T-helper 17 cell (primary cell): Measurements from ENCODE around the gene LSAMP. TPM values are rescaled to one million over a fixed set of nuclear protein-coding genes. Genes with fewer than 3 reads are reported as not detected.

Experiments
- ATAC-seq: fragments of 150-1000 bp; cut with Tn5 transposase; 2 replicates; pipeline ENCODE4 v1.10.0; 2021; ENCODE audit warnings: mild to moderate bottlenecking, moderate library complexity
- DNase-seq, 3 donors: peaks; one replicate each; pipeline versions ENCODE4 v3.0.0 to v3.0.0-alpha.2; 2020 to 2021
- H3K9me3 ChIP-seq: one replicate; pipeline ENCODE4 v1.7.0; 2013; ENCODE audit warnings: low read length, mild to moderate bottlenecking; ENCODE audit not compliant: control insufficient read depth, poor library complexity, severe bottlenecking
- H3K27ac Mint-ChIP-seq: one replicate; pipeline ENCODE4 v1.8.0; 2022; ENCODE audit warnings: mild to moderate bottlenecking, moderate library complexity, mixed read lengths
- H3K27me3 Mint-ChIP-seq: one replicate; pipeline ENCODE4 v1.8.0; 2022; ENCODE audit warnings: mixed read lengths
- H3K36me3 Mint-ChIP-seq: one replicate; pipeline ENCODE4 v1.8.0; 2022; ENCODE audit warnings: low read depth, mixed read lengths
- H3K4me1 Mint-ChIP-seq: one replicate; pipeline ENCODE4 v1.8.0; 2022; ENCODE audit warnings: mild to moderate bottlenecking, mixed read lengths
- H3K4me3 Mint-ChIP-seq: one replicate; pipeline ENCODE4 v1.8.0; 2022; ENCODE audit warnings: mild to moderate bottlenecking, moderate library complexity, mixed read lengths
- total RNA-seq, 4 donors: library from RNA in 2 of 4; stranded (reverse) in 2 of 4; gene quantifications; one replicate each; pipeline ENCODE4 v1.2.3 and lab custom pipeline; 2022 to 2026

Gene LSAMP
- total RNA-seq, 2 donors from 2014 or later = not detected

DNA sequence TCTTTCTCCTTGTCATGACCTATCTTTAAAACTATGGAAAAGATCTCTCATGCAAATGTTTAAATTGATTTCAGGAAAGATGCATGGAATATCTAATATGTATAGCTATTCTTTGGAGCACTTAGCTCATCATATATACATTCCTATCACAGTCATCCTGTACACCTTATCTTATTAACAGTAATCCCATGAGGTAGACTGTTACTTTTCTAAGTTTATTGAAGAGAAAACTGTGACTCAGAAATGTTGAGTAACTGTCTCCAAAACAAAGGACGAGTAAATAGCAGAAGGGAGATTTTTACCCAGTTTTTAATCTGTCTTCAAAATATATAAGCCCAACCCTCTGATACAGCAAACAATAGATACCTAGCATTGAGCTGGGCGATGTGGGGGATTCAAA, 513.7 kb downstream of the LSAMP start:
- H3K27ac Mint-ChIP-seq = no peak overlapping the region
- peaks cover 16% of the 10 kb centered on the region for H3K27me3 Mint-ChIP-seq
- no peak for DNase-seq
- H3K4me1 Mint-ChIP-seq = no peaks in the 10 kb centered on the region
- H3K36me3 Mint-ChIP-seq = no peaks in the 10 kb centered on the region
- ATAC-seq = no peak
- H3K4me3 Mint-ChIP-seq = no peak overlapping the region
- H3K9me3 ChIP-seq = no peaks in the 10 kb centered on the region

DNA sequence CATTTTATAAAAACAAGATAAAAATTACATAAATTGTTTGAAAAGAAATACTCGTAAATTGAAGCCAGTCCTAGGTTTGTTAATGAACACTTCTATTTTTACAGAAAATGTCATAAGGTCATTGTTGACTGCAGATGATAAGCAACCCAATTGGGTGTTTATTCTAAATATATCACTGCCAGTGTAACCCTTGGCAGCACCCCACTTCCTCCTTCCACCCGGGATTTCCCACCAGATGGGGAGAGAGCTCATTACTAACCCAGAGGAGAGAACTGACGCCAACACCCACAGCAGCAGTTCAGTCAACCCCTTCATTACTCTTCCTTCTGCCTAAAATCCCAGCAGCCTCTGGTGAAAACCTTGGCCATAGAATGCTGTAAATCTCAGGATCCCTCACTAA, 514.4 kb downstream of the LSAMP start:
- Mint-ChIP-seq H3K27ac (no peak overlapping the region), H3K4me3 (no peak overlapping the region), H3K27me3 (peaks cover 16% of the 10 kb centered on the region), H3K36me3 (no peaks in the 10 kb centered on the region), H3K4me1 (no peaks in the 10 kb centered on the region)
- no peaks in the 10 kb centered on the region for H3K9me3 ChIP-seq
- DNase-seq = no peak
- no peak for ATAC-seq

GRCh38 chr3:115930168-115930567, 515.1 kb downstream of the LSAMP start:
- Mint-ChIP-seq H3K27ac (no peak overlapping the region), H3K4me3 (no peak overlapping the region), H3K27me3 (peaks cover 16% of the 10 kb centered on the region), H3K36me3 (no peaks in the 10 kb centered on the region), H3K4me1 (no peaks in the 10 kb centered on the region)
- DNase-seq (no peak), ATAC-seq (no peak)
- no peaks in the 10 kb centered on the region for H3K9me3 ChIP-seq

GRCh38 chr3:115928376-115928775, 516.9 kb downstream of the LSAMP start:
- no peaks in the 10 kb centered on the region for H3K4me1 Mint-ChIP-seq
- no peaks in the 10 kb centered on the region for H3K9me3 ChIP-seq
- no peak overlapping the region for H3K27ac Mint-ChIP-seq
- no peak overlapping the region for H3K4me3 Mint-ChIP-seq
- H3K27me3 Mint-ChIP-seq = peaks cover 10% of the 10 kb centered on the region
- ATAC-seq (no peak), DNase-seq (no peak)
- H3K36me3 Mint-ChIP-seq = no peaks in the 10 kb centered on the region

GRCh38 chr3:115927197-115927596, 518.1 kb downstream of the LSAMP start:
- no peaks in the 10 kb centered on the region for H3K36me3 Mint-ChIP-seq
- DNase-seq (no peak), ATAC-seq (no peak)
- H3K4me3 Mint-ChIP-seq = no peak overlapping the region
- peaks cover 10% of the 10 kb centered on the region for H3K27me3 Mint-ChIP-seq
- no peaks in the 10 kb centered on the region for H3K9me3 ChIP-seq
- no peaks in the 10 kb centered on the region for H3K4me1 Mint-ChIP-seq
- no peak overlapping the region for H3K27ac Mint-ChIP-seq

GRCh38 chr3:115922681-115923347, 522.5 kb downstream of the LSAMP start:
- no peak overlapping the region for H3K27ac Mint-ChIP-seq
- H3K27me3 Mint-ChIP-seq = peaks cover 5% of the 10 kb centered on the region
- no peak overlapping the region for H3K4me3 Mint-ChIP-seq
- DNase-seq (no peak), ATAC-seq (no peak)
- no peaks in the 10 kb centered on the region for H3K9me3 ChIP-seq
- H3K36me3 Mint-ChIP-seq = no peaks in the 10 kb centered on the region
- no peaks in the 10 kb centered on the region for H3K4me1 Mint-ChIP-seq

- H3K27me3 Mint-ChIP-seq = no peaks in the 10 kb centered on the region
These were observed 523.6 kb downstream of the LSAMP start for GRCh38 chr3:115921711-115922110.

DNA sequence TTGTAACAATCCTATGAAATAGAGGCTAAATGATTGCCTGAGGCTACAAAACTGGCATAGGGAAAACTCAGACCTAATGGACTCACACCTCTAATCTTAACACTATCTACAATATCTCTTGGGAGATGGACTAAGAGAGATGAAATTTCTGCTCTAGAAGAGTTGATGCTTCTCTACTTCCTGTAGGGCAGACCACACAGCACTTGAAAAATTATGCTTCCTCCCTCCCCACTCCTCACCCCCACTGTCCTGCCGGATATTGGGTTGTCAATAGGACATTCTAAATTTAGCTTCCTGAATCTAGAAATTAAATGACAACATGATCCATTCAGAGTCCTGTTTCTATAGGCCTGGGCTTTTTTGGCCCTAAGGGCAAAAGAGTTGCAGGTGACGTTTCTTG, 526.4 kb downstream of the LSAMP start:
- ATAC-seq (no peak), DNase-seq (no peak)
- Mint-ChIP-seq H3K27me3 (no peaks in the 10 kb centered on the region), H3K4me3 (no peak overlapping the region), H3K27ac (no peak overlapping the region), H3K36me3 (no peaks in the 10 kb centered on the region), H3K4me1 (no peaks in the 10 kb centered on the region)
- H3K9me3 ChIP-seq = no peaks in the 10 kb centered on the region

More at GRCh38 chr3:115921711-115922110, 523.6 kb downstream of the LSAMP start:
- no peak overlapping the region for H3K4me3 Mint-ChIP-seq
- DNase-seq = no peak
- H3K9me3 ChIP-seq = no peaks in the 10 kb centered on the region
- no peak for ATAC-seq
- H3K36me3 Mint-ChIP-seq = no peaks in the 10 kb centered on the region
- H3K27ac Mint-ChIP-seq = no peak overlapping the region
- no peaks in the 10 kb centered on the region for H3K4me1 Mint-ChIP-seq

- H3K9me3 ChIP-seq = no peaks in the 10 kb centered on the region
- DNase-seq = no peak
- Mint-ChIP-seq H3K36me3 (no peaks in the 10 kb centered on the region), H3K27ac (no peak overlapping the region), H3K4me3 (no peak overlapping the region), H3K27me3 (peaks cover 4% of the 10 kb centered on the region), H3K4me1 (no peaks in the 10 kb centered on the region)
- ATAC-seq = no peak
These were observed 528.4 kb downstream of the LSAMP start for GRCh38 chr3:115916866-115917265.

- peaks cover 8% of the 10 kb centered on the region for H3K27me3 Mint-ChIP-seq
- DNase-seq (no peak), ATAC-seq (no peak)
- H3K36me3 Mint-ChIP-seq = no peaks in the 10 kb centered on the region
- no peaks in the 10 kb centered on the region for H3K9me3 ChIP-seq
- H3K27ac Mint-ChIP-seq = no peak overlapping the region
- no peaks in the 10 kb centered on the region for H3K4me1 Mint-ChIP-seq
- H3K4me3 Mint-ChIP-seq = no peak overlapping the region
These were observed 530.2 kb downstream of the LSAMP start for GRCh38 chr3:115915061-115915460.

GRCh38 chr3:115913069-115913686, 532.1 kb downstream of the LSAMP start:
- H3K9me3 ChIP-seq = no peaks in the 10 kb centered on the region
- no peak for DNase-seq
- no peak for ATAC-seq
- no peaks in the 10 kb centered on the region for H3K36me3 Mint-ChIP-seq
- H3K4me3 Mint-ChIP-seq = no peak overlapping the region
- peaks cover 12% of the 10 kb centered on the region for H3K27me3 Mint-ChIP-seq
- H3K27ac Mint-ChIP-seq = no peak overlapping the region
- no peaks in the 10 kb centered on the region for H3K4me1 Mint-ChIP-seq

GRCh38 chr3:115912372-115912771, 532.9 kb downstream of the LSAMP start:
- Mint-ChIP-seq H3K27me3 (peaks cover 12% of the 10 kb centered on the region), H3K27ac (no peak overlapping the region), H3K36me3 (no peaks in the 10 kb centered on the region), H3K4me1 (no peaks in the 10 kb centered on the region), H3K4me3 (no peak overlapping the region)
- DNase-seq = no peak
- ATAC-seq = no peak
- H3K9me3 ChIP-seq = no peaks in the 10 kb centered on the region

- H3K36me3 Mint-ChIP-seq = no peaks in the 10 kb centered on the region
- H3K27ac Mint-ChIP-seq = no peak overlapping the region
- H3K4me3 Mint-ChIP-seq = no peak overlapping the region
- DNase-seq (no peak), ATAC-seq (no peak)
- H3K9me3 ChIP-seq = no peaks in the 10 kb centered on the region
- peaks cover 5% of the 10 kb centered on the region for H3K27me3 Mint-ChIP-seq
- H3K4me1 Mint-ChIP-seq = no peaks in the 10 kb centered on the region
These were observed 539.4 kb downstream of the LSAMP start for GRCh38 chr3:115905871-115906270.

DNA sequence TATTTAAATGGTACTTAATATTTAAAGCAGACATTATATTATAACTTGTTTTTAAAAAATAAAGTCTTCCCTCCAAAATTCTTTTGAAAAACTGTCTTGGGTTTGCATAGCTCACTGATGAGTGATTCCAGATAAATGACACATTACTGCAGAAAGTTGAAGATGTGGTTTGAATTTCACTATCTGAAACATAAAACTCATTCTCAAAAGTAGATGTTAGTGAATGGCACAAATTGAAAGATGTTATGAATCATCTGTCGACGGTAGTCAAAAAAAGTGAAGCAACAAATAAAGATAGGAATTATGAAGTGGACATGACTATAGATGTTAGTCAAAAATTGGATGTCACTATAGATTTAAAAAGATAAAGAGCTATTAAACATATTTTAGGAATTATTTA, 541.4 kb downstream of the LSAMP start:
- Mint-ChIP-seq H3K4me1 (no peaks in the 10 kb centered on the region), H3K4me3 (no peak overlapping the region), H3K27ac (no peak overlapping the region), H3K36me3 (no peaks in the 10 kb centered on the region), H3K27me3 (no peaks in the 10 kb centered on the region)
- DNase-seq (no peak), ATAC-seq (no peak)
- H3K9me3 ChIP-seq = no peaks in the 10 kb centered on the region
